SK-N-SH treated with all-trans-retinoic acid at 6 μM for 48 hours (cell line): ENCODE data around the gene FBXL22.

ENCODE experiments used
- RARB ChIP-seq: fragments of 250-450 bp; sonication (Bioruptor Pico); IDR thresholded peaks from 2 replicates; pipeline ENCODE4 v1.8.0; 2021; ENCODE audit warnings: mild to moderate bottlenecking, moderate library complexity
- TSHZ2 ChIP-seq: fragments of 250-450 bp; sonication (Bioruptor Pico); IDR thresholded peaks from 2 replicates; pipeline ENCODE4 v1.5.0; 2020; ENCODE audit warnings: mild to moderate bottlenecking, moderate library complexity
- TF ChIP-seq, protein P1 (sequence below): fragments of 250-450 bp; sonication (Bioruptor Pico); IDR thresholded peaks from 2 replicates; pipeline ENCODE4 v1.5.1; 2021; ENCODE audit warnings: mild to moderate bottlenecking, moderate library complexity

DNA sequence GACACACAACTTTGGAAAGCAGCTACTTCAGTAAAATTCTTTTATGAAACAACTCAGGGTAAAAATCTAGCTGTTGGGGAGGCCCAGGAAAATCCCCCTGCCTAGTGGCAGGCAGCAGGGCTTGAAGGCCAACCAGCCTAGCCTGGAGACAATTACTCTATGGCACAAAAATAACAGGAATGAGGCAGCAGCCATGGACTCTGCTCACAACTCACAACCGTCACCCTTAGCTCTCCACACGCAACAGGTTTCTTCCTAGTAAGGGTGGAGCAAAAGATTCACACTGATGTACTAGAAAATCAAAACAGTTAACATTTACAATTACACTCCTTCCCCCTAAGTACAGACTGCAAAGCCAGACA, 530 bp upstream of the FBXL22 start:
- TF ChIP-seq TSHZ2 (CRISPR knock-in tag) (no peak), RARB (CRISPR knock-in tag) (no peak)
- TF ChIP-seq, protein P1, sequence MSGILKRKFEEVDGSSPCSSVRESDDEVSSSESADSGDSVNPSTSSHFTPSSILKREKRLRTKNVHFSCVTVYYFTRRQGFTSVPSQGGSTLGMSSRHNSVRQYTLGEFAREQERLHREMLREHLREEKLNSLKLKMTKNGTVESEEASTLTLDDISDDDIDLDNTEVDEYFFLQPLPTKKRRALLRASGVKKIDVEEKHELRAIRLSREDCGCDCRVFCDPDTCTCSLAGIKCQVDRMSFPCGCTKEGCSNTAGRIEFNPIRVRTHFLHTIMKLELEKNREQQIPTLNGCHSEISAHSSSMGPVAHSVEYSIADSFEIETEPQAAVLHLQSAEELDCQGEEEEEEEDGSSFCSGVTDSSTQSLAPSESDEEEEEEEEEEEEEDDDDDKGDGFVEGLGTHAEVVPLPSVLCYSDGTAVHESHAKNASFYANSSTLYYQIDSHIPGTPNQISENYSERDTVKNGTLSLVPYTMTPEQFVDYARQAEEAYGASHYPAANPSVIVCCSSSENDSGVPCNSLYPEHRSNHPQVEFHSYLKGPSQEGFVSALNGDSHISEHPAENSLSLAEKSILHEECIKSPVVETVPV (CRISPR knock-in tag), result no peak
